DMS114 treated with DMSO at 0.1 percent for 48 hours (cell line): ENCODE measurements around the gene PPIF.

ENCODE experiments used
- DNase-seq: peaks from one replicate; lab custom pipeline; 2025; ENCODE audit not compliant: unreplicated experiment; lab: John Stamatoyannopoulos, UW

Gene PPIF

DNA sequence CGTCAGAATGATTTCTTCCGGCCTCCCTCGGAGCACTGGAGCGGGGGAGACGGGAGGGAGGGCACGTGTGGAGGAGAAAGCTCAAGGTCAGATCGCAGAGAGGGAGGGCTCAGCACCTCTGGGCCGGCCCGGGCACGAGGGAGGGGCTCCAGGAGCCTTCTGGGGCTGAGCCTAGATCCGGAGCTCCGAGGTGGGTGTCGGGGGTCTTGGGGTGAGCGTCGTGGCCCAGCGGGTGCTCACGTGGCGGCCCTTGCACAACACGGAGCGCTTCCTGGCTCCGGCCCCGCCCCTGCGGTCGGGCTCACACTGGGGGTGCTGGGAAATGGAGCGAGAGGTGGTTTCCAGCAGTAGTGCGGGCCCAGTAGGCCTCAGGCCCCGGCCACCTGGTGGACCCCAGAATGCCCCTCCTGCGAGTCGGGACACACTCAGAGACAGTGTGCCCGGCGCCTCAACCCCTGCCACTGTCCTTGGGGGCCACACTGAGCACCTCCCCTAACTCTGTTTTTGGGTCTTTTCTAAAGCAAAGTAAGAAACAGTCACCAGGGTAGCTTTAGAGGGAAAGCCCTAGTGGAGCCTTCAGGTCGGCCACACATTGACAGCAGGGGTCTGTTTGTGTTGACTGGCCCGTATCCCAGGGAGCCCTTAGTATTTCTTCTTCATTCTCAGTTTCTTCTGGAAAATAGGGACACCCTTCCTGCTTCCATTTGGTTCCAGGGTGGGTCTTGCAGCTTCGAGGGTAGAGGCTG lies 798 bp downstream of the PPIF start:
- no peak for DNase-seq

DNA sequence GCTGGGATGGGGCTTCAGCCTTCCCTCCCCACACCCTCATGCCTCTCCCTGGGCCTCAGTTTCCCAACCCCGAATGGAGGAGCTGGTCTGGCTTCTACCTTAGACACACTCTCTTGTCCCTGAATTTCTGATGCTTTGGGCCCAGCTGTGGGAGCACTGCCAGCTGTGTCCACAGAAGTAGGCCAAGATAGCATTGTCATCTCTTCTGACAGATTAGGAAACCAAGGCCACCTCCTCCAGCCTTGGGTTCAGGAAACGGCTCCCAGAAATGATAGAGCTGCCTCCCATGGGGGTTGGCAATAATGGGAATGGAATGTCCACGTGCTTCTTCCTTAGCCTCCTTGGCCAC lies 1.3 kb downstream of the PPIF start:
- DNase-seq: no peak

- DNase-seq: no peak
These were observed 1.8 kb downstream of the PPIF start for GRCh38 chr10:79349072-79349491.

- DNase-seq: no peak
These were observed 2.6 kb downstream of the PPIF start for GRCh38 chr10:79349766-79350406.

- no peak for DNase-seq
These were observed 3.3 kb downstream of the PPIF start for GRCh38 chr10:79350407-79351154.

GRCh38 chr10:79351332-79351731 lies 4.1 kb downstream of the PPIF start:
- no peak for DNase-seq

GRCh38 chr10:79352035-79352877 lies 5.0 kb downstream of the PPIF start:
- no peak for DNase-seq

GRCh38 chr10:79353000-79353406 lies 5.7 kb downstream of the PPIF start:
- DNase-seq: no peak

DNA sequence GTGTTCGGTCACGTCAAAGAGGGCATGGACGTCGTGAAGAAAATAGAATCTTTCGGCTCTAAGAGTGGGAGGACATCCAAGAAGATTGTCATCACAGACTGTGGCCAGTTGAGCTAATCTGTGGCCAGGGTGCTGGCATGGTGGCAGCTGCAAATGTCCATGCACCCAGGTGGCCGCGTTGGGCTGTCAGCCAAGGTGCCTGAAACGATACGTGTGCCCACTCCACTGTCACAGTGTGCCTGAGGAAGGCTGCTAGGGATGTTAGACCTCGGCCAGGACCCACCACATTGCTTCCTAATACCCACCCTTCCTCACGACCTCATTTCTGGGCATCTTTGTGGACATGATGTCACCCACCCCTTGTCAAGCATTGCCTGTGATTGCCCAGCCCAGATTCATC lies 6.5 kb downstream of the PPIF start:
- no peak for DNase-seq

DNA sequence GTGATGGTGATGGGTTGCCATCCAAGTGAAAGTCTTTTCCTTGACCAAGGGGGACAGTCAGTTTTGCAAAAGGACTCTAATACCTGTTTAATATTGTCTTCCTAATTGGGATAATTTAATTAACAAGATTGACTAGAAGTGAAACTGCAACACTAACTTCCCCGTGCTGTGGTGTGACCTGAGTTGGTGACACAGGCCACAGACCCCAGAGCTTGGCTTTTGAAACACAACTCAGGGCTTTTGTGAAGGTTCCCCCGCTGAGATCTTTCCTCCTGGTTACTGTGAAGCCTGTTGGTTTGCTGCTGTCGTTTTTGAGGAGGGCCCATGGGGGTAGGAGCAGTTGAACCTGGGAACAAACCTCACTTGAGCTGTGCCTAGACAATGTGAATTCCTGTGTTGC lies 6.9 kb downstream of the PPIF start:
- no peak for DNase-seq

- DNase-seq: no peak
These were observed 7.3 kb downstream of the PPIF start for GRCh38 chr10:79354615-79355014.

- DNase-seq: no peak
These were observed 8.2 kb downstream of the PPIF start for GRCh38 chr10:79355420-79356017.

DNA sequence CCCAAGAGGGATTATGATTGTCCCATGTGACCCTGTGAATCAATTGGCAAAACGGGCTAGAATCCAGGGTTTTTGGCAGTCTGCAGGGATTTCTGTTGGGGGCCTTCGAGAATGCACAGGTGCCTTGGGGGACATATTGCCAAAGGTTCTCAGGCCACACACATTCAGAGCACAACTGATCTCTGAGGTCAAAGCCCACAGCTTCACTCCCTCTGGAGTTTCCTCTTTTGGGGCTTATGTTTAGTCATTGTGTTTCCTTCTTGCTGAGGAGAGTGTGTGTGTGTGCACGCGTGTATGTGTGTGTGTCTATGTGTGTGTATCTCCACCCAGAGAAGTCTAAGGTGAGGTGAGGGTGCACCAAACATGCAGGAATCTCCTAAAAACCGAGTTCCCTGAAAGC lies 8.8 kb downstream of the PPIF start:
- DNase-seq: no peak

DNA sequence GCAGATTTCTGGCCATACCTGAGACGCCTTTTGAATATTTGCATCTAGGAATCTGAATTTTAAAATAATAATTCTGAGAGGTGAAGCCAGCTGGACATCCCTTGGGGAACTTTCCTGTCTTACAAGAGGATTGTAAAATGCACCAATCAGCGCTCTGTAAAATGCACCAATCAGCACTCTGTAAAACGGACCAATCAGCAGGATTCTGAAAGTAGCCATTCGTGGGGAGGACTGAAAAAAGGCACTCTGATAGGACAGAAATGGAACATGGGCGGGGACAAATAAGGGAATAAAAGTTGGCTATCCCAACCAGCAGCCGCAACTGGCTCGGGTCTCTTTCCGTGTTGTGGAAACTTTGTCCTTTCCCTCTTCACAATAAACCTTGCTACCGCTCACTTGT lies 9.9 kb downstream of the PPIF start:
- DNase-seq: no peak

DNA sequence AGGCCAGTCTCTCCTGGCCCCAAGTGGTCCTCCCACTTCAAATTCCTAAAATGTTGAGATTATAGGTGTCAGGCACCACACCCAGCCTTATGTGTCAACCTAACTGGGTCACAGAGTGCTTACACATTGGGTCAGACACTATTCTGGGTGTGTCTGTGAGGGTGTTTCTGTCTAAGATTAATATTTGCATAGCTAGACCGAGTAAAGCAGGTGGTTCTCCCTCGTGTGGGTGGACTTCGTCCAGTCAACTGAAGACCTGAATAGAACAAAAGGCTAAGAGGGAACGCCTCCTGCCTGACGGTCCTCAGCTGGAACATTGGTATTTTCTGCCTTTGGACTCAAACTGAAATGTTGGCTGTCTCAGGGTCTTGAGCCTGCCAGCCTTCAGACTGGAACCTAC lies 11.5 kb downstream of the PPIF start:
- DNase-seq: no peak

- no peak for DNase-seq
These were observed 12.7 kb downstream of the PPIF start for GRCh38 chr10:79359816-79360498.

- no peak for DNase-seq
These were observed 13.5 kb downstream of the PPIF start for GRCh38 chr10:79360499-79361342.

DNA sequence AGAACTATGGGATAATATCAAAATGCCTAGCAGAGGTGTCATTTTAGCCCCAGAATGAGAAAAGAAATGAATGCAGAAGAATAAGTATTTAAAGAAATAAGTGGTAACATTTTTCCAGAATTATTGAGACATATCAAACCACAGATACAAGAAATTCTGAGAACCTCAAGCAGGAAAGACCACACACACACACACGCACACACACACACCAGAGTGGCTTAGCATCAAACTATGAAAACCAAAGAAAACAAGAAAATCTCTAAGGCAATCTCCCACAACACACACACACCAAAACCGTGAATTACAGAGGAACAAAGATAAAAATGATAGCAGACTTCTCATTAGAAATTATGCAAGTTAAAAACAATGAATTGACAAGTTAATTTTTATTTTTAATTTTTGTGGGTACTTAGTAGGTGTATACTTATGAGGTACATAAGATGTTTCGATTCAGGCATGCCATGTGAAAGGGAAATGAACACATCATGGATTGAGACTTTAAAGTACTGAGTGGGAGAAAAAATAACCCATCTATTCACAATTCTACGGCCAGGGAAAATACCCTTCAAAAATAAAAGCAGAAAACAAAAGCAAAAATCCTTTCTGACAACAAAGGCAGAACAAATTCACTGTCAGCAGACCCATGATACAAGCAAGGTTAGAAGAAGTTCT lies 14.6 kb downstream of the PPIF start:
- no peak for DNase-seq
